Sigmoid colon (tissue), 4 donors: Measurements from ENCODE around the gene SNW1.

Source experiments
- CTCF ChIP-seq, 4 experiments: fragments of 450-650 bp in 3 of 4; fragments of 200-600 bp in 1 of 4; IDR thresholded peaks; one replicate each; pipeline ENCODE4 v1.5.1; 2016 to 2019; ENCODE audit warnings: antibody characterized with exemption in 4 of 4, mild to moderate bottlenecking in 3 of 4, moderate library complexity in 2 of 4
- EP300 ChIP-seq, 4 donors: sonication (generic); formaldehyde crosslinking; IDR thresholded peaks; one replicate each; pipeline ENCODE4 v1.6.1; 2017; ENCODE audit warnings: antibody characterized with exemption in 4 of 4

- TF ChIP-seq EP300 (IDR thresholded peaks at IDR 0.05) (no peak), CTCF (IDR thresholded peaks at IDR 0.05) (no peak)
These were observed 46.0 kb downstream of the SNW1 start for GRCh38 chr14:77714926-77715325.
